GM12865 (cell line): ENCODE results near the gene PTPRN2.
"Not testable (repeated sequence)": the region's sequence is repeated elsewhere in the genome, so short reads cannot be mapped to it uniquely, and the experiment has no call there.

Source experiments
- DNase-seq: peaks from one replicate; pipeline ENCODE4 v3.0.0; 2010; ENCODE audit warnings: low read depth
- H3K4me3 ChIP-seq: 2 replicates; pipeline ENCODE4 v1.5.1; 2011; ENCODE audit warnings: mild to moderate bottlenecking, low read depth, low read length, control low read depth
- CTCF ChIP-seq: IDR thresholded peaks from 2 replicates; pipeline ENCODE4 v1.5.1; 2011; ENCODE audit warnings: low read length, control low read depth, low read depth, inconsistent platforms; ENCODE audit not compliant: insufficient read depth; ENCODE audit errors: missing control alignments

Gene PTPRN2

GRCh38 chr7:157938211-157938610 is 649.4 kb downstream of the PTPRN2 start:
- no peak for TF ChIP-seq CTCF
- H3K4me3 ChIP-seq, result no peak overlapping the region
- no peak for DNase-seq

GRCh38 chr7:157937406-157937805 is 650.2 kb downstream of the PTPRN2 start:
- no peak for TF ChIP-seq CTCF
- DNase-seq, result no peak
- no peak overlapping the region for H3K4me3 ChIP-seq

- H3K4me3 ChIP-seq, result no peak overlapping the region
- DNase-seq, result no peak
- no peak for TF ChIP-seq CTCF
Observed at GRCh38 chr7:157936976-157937375, 650.6 kb downstream of the PTPRN2 start.

- DNase-seq, result not testable (repeated sequence)
Observed at GRCh38 chr7:157935721-157936120, 651.9 kb downstream of the PTPRN2 start.

GRCh38 chr7:157933219-157934155 is 654.1 kb downstream of the PTPRN2 start:
- not testable (repeated sequence) for DNase-seq, H3K4me3 ChIP-seq

More at GRCh38 chr7:157935721-157936120, 651.9 kb downstream of the PTPRN2 start:
- H3K4me3 ChIP-seq, result not testable (repeated sequence)

- DNase-seq, result no peak
- no peak for TF ChIP-seq CTCF
- no peak overlapping the region for H3K4me3 ChIP-seq
Observed at GRCh38 chr7:157932498-157933218, 655.0 kb downstream of the PTPRN2 start.

GRCh38 chr7:157930926-157931466 is 656.6 kb downstream of the PTPRN2 start:
- DNase-seq, result no peak
- no peak for TF ChIP-seq CTCF
- no peak overlapping the region for H3K4me3 ChIP-seq
